NCI-H345 treated with DMSO at 0.1 percent for 48 hours (cell line): Measurements from ENCODE around the gene SPSB2.

Experiments
- DNase-seq: peaks from one replicate; lab custom pipeline; 2025; ENCODE audit not compliant: unreplicated experiment; lab: John Stamatoyannopoulos, UW

Gene SPSB2

DNA sequence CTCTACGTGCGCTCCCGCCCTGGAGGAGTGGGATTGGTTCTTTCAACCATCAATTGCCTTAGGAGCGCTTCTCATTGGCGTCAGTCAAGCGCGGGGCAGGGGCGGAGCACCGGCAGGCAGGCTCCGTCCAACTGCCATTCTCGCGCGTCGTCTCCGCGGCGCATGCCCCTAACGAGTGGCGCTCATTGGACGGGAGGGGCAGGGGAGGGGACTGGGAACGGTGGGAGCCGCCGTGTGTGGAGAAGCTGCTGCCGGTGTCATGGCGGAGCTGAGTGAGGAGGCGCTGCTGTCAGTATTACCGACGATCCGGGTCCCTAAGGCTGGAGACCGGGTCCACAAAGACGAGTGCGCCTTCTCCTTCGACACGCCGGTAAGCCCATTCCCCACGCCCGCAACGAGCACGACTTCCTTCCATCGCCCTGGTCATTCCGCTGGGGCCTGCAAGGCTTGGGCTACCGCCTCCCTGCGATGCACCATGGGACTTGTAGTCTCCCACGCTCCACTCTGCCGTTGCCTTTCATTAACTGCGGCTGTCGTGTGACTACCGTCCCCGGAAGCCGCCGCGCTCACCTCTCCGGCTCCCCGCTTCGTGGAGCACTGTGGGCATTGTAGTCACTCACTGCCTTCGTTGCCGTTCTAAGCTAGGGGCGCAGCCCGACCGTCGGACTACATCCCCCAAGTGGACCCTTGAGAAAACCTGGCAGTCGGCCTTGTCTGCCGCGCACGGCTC, 21.0 kb downstream of the SPSB2 start, which contains the start of gene USP5:
Gene USP5, plus strand, starts transcription at position 230 of the 730 bp plus-strand sequence. Its CDS starts 30 bp downstream, at position 260.
- peak; percentile 98 for DNase-seq

DNA sequence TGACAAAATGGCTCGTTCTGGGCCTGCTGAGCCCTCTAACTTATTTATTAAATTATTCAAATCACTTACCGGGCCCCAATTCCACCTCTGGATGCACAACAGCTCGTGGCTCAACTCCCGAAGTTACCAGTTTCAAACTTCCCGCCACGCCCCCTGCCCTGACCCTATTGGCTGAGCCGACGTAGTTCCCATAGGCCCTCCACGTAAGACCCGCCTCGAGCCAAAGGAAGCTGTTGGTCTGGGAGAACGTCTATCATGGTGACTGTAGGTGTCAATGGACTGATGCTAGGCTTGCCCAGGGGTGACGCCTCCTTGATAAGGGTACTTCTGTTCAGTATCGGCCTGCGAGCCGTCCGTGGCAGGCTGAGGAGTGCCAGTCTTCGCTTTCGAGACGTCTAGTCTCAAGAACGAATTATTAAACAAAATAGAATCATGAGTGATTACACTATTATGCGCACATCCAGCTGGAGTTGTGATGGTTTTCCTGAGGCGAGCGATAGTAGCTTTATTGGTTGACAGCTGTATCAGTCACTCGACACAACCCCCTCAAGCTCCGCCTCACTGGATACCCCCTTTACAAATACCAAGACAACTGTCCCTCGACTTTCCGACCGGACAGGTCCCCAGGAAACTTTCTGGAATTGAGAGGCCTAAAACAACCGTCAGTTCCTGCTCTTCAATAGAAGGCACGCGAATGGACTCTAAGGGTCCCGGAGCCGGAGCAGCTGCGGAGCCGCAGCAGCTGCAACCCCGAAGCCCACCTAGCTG, 21.8 kb downstream of the SPSB2 start, which contains the start of gene CDCA3:
Gene CDCA3, minus strand, starts transcription at position 134 of the 768 bp plus-strand sequence. CDS start 334 bp downstream, outside the sequence.
- peak; percentile 99 for DNase-seq

DNA sequence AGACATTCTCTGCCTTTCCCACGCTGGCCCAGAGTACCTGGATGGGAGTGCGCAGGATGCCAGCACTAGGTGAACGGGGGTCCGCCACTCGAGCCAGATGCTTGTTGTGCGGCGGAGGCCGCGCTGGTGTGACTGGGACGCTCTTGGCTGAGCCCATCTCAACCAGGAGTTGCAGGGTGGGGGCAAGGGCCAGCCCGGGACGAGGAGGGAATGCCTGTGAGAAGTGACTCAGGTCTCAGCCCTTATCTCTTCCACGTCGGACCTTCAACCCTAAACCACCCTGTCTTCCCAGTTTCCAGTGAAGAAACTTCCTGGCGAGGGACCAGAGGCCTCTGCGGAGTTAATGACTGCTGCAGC, 22.3 kb downstream of the SPSB2 start:
- DNase-seq, result no peak

DNA sequence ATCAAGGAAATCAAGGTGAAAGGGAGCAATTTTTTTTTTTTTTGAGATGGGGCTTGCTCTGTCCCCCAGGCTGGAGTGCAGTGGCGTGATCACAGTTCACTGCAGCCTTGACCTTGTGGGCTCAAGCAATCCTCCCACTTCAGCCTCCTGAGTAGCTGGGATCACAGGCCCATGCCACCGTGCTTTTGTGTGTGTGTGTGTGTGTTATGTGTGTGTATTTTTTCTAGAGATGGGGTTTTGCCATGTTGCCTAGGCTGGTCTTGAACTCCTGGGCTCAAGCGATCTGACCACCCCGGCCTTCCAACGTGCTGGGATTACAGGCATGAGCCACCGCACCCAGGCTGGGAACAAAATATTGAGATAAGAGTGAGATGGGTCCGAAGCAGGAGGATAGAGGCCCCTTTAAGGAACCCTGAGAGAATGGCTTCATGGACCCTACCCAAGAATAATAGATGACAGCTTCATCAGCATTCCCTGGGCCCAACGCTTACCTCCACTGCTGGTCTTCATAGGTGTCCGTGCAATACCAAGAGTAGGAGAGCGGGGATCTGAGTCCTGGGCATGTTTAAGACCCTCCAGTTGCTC, 23.0 kb downstream of the SPSB2 start:
- DNase-seq, result no peak

DNA sequence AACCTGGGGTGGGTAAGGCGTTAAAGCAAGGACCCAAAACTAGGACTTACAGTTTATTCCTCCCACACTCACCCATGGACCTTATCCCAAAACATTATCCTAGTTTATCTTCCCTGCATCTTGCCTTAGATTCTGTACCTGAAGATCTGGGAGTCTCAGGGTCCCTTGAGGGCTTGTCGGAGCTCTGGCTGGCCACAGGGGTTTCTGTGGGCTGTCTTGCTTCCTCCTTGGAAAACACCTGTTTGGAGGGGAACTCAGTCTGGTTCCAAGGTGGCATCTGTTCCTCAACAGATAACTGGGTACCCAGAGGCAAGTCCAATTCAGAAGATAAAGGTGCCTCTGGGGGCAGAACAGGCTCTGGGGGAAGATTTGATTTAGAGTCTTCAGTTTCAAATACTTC, 23.7 kb downstream of the SPSB2 start:
- no peak for DNase-seq

DNA sequence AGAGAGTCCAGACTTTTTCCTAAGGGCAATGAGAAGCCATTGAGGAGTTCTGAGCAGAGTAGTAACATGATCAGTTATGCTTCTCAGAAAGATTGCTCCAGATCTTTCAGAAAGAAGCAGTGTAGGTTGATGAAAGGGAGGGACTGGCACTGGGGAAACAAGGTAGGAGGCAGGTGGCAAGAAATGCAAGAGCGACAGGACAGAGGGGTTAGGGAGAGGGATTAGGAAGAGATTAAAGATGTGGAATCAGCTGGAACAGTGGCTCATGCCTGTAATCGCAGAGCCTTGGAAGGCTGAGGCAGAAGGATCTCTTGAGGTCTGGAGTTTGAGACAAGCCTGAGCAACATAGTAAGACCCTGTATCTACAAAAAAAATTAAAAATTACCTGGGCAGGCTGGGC, 25.4 kb downstream of the SPSB2 start:
- no peak for DNase-seq

DNA sequence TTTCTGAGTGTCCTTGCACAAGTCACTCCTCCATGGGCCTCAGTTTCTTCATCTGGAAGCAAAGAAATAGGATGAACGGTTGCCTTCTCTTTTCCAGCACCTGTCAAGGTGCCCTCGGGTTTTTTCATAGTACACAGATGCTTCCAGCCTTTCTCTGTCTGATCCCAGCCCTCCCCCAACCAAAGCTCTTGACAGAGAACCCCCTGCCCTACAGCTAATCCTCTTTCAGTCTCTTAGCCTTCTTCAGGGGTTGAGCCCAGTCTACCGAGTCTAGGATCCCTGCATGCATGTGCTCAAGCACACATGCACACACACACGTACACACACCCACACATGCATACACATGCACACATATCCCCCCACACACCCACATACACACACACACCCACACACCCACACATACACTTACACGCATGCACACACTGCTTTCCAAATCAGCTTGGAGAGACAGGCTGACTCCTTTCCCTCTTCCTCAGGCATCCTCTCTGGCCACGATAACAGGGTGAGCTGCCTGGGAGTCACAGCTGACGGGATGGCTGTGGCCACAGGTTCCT, 26.7 kb downstream of the SPSB2 start:
- no peak for DNase-seq

DNA sequence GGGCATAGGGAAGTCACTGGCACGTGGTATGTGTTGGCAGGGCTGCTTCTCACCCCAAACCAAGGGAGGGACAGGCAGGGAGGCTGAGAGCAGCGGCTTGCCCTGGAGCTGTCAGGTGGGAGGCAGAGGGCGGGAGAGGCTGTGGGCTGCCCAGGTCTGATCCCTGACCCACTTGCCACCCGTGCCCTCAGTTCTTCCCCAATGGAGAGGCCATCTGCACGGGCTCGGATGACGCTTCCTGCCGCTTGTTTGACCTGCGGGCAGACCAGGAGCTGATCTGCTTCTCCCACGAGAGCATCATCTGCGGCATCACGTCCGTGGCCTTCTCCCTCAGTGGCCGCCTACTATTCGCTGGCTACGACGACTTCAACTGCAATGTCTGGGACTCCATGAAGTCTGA, 27.7 kb downstream of the SPSB2 start:
- no peak for DNase-seq

DNA sequence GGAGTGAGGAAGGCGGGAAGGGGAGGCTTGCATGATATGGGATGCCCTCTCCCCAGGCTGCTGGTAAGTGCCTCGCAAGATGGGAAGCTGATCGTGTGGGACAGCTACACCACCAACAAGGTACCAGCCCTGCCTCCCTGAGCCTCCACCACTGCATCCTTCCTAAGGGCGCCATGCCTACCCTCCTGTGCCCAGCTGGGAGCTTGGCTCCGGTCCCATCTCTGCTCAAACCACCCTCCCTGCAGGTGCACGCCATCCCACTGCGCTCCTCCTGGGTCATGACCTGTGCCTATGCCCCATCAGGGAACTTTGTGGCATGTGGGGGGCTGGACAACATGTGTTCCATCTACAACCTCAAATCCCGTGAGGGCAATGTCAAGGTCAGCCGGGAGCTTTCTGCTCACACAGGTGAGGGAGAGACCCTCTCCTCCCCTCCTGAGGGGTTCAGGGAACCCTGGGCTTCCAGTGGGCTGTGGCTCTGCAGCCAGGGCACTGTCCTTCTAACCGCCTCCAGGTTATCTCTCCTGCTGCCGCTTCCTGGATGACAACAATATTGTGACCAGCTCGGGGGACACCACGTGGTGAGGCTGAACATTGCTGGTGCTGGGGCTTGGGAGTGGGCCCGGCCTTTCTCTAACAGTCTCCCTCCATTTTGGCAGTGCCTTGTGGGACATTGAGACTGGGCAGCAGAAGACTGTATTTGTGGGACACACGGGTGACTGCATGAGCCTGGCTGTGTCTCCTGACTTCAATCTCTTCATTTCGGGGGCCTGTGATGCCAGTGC, 29.8 kb downstream of the SPSB2 start:
- DNase-seq, result no peak

DNA sequence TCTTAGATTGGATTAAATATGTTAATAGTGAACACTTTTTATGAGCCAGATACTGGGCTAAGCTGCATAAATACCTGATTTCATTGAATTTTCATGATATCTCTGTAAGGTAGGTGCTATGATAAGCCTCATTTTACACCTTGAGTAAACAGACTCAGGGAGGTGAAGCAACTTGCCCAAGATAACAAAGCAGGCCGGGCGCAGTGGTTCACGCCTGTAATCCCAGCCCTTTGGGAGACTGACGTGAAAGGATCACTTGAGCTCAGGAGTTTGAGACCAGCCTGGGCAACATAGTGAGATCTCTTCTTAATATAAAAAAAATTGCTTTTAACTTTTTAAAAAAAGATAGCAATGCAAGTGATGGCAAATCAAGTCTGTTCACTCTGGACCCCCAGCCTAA, 31.0 kb downstream of the SPSB2 start:
- no peak for DNase-seq

DNA sequence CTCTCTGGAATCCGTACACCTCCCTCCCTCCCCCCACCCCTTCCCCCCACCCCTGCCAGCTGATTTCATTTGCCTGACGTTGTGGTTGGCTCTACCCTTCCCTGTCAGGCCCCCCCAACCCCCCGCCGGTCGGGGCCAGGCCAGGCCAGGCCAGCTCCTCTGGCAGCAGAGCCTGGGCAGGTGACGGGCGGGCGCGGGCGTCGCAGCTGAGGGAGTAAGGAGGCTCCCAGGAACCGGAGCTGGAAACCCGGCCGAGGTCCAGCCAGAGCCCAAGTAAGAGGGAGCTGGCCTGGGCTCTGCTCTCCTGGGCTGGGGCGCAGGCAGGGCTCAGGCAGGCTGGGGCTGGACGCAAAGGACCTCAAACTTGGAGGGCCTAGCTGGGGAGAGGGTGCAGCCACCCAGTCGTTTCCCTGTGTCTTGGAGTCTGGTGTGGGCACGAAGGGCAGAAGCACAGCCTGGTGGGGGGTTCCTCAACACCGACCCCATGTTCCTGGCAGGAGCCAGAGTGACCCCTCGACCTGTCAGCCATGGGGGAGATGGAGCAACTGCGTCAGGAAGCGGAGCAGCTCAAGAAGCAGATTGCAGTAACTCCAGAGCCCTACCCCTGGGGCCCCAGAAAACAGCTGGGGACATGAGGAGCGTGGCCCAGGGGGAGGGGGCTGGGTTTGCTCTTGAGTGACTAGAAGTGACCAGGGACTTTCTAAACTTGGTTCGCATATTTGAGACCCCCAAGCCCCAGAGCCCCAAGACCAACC, 32.2 kb downstream of the SPSB2 start, which contains the start of gene GNB3:
Gene GNB3, plus strand, starts transcription at position 165 of the 755 bp plus-strand sequence. Its CDS starts 363 bp downstream, at position 528.
- no peak for DNase-seq

DNA sequence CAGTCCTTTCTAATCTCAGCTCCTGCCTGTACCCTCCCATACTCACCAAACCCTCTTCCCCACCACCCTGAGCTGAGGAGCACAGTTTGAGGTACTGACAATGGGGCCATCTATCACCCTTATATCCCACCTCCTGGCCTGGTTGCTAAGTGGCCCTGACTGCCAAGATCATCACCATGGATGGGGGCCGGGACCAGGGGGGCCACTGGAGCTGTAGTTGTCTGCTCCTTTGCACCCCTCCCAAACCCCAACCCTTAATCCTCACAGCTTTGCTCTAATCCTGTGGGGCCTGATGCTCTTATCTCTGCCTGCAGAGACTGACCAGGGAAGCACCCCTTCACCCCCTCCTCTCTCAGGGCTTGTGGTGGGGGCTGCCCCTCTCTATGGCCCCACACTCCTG, 32.8 kb downstream of the SPSB2 start:
- no peak for DNase-seq

DNA sequence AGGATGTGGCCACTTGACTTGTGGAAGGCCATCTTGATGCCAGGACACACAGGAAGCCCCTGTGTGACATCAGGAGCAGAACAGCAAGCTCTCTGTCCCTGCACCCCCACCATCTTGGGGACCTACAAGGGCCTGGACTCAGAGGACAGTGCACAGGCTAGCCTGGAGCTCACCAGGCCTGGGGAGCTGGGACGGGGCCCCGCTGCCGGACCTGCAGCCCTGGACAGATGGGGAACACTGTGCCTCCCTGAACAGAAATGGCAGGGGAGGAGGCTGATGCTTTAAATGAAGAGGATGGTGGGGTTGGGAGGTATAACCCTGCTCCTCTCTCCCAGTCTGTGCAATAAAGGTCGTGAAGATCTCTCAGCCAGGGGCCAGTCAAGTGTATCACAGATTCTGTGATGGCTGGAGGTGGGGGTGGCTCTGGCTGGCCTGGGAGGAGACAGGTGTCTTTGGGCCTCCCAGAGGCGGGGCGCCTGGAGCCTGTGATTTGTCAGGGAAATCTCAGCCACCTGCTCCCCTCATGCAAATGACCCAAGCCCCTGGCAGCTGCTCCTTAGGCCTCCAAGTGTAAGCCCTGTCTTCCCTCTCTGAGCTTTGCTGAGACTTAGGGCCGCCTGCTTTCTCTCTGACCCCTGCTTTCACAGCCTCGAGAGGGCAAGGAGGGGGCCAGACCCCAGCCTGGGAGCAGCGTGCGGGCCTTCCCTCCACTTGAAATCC, 33.5 kb downstream of the SPSB2 start:
- no peak for DNase-seq

DNA sequence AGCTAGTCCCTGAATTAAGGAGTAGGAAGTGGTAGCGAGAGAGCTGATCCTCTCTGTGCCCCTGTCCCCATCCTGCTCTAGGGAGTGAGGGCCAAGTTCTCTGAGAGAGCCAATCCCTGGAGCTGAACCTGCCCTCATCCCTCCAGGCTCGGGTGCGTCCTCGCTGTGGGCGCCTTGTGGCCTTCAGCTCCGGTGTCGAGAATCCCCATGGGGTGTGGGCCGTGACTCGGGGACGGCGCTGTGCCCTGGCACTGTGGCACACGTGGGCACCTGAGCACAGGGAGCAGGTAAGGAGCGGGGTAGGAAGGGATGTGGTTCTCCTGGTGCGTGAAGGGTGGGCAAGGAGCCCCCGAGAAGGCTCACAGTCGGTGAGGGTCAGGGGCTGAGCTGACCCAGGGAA, 34.2 kb downstream of the SPSB2 start:
- no peak for DNase-seq

DNA sequence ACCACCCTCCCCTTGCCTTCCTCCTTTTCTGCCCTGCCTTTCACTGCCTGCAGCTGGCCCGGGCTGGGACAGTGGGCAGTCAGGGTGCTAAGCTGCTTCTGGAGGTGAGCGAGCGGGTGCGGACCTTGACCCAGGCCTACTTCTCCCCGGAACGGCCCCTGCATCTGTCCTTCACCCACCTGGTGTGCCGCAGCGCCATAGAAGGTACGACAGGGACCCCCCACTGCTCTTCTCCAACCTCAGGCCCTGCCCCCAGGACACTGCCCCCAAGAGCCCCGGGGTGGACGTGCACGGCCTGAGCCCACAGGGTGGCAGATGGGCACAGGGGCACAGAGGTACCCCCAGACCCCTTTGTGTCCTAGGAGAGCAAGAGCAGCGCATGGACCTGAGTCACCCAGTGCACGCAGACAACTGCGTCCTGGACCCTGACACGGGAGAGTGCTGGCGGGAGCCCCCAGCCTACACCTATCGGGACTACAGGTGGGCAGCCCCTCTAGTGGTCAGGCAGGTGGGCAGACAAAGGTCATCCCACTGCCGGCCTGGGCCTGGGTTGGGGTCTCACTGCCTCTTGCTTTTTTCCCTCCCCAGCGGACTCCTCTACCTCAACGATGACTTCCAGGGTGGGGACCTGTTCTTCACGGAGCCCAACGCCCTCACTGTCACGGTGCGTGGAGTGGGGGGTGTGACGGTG, 35.6 kb downstream of the SPSB2 start:
- DNase-seq, result no peak

DNA sequence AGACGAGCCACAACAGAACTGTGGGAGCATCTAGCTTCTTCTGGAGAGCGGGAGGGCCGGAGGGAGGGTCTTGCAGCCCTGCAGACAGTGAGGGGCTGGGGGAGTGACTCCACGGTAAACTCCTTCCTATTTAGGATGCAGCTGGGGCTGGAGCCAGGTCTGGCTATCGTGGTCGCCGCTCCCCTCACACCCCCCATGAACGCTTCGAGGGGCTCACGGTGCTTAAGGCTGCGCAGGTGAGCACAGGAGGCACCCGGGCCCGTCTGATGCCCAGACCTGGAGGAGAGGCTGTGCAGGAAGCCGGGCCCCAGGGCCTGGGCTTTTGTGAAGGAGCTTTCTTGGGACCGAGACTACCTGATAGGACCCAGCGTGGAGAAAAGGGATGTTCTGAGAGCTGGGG, 36.3 kb downstream of the SPSB2 start:
- DNase-seq, result no peak

DNA sequence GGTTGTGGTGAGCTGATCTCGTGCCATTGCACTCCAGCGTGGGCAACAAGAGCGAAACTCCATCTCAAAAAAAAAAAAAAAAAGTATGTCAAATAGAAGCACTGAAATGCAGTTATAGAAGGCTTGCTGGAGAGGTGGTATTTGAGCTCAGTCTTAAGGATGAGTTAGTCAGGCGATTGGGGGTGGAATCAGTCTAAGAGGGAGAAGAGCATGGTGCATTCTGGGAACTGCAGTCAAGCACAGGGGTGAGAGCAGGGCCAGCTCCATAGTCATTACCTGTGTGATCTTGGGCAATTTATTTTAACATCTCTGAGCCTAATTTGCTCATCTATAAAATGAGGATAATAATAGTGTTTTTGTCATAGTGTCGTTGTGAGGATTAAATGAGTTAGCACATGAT, 38.2 kb downstream of the SPSB2 start:
- DNase-seq, result no peak

DNA sequence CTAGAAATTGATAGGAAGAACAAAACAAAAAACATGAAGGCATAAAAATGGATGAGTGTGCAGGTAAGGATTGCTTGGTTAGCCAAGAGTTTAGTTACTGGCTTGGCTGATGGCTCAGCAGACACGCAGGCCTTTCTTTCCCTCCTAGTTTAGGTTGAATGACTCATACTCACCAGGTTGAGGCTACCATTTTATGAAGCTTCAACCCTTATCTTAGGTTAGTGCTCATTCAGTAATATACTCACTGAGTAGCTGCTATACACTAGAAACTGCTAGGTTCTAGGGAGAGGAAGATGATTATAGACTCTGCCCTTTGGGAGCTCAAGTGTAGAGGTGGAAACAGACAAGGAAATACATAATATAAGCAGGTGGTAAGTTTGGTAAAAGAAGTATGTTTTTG, 38.8 kb downstream of the SPSB2 start:
- no peak for DNase-seq
